Measurements from ENCODE around the gene HES6. TPM values are rescaled to one million over a fixed set of nuclear protein-coding genes. Genes with fewer than 3 reads are reported as not detected.

HES6 gene
- total RNA-seq, 1 experiment from 2014 or later: 8.4 TPM

- Histone ChIP-seq H4K20me1 (ENCODE audit: insufficient read depth) (no peaks in the 10 kb centered on the region), H3K79me2 (ENCODE audit: low read depth) (peaks cover 49% of the 10 kb centered on the region), H2AFZ (no peak overlapping the region), H3K36me3 (ENCODE audit: low read depth) (no peaks in the 10 kb centered on the region), H3K4me3 (peak overlapping the region; percentile 72; the same call in 1 of the 2 replicates), H3K4me1 (replicated peaks; ENCODE audit: insufficient read depth) (peaks cover 55% of the 10 kb centered on the region), H3K9me3 (ENCODE audit: insufficient read depth, low read depth) (no peaks in the 10 kb centered on the region), H3K27ac (peak overlapping the region; percentile 85), H3K4me2 (peak overlapping the region; percentile 84), H3K9me2 (ENCODE audit: insufficient read depth) (no peaks in the 10 kb centered on the region), H3F3A (ENCODE audit: insufficient read depth, low read depth) (peaks cover 44% of the 10 kb centered on the region), H3K27me3 (ENCODE audit: insufficient read depth, low read depth) (no peaks in the 10 kb centered on the region)
- TSS peak; percentile 33 for BruUV-seq (replicated peaks)
- CTCF ChIA-PET: interaction anchor here (1.0 kb wide), 1 partner anchor 15 kb away, joined by 3 read pairs; no protein-coding TSS in a partner anchor
- POLR2A ChIA-PET (ENCODE audit: unreplicated experiment): interaction anchor here (0.7 to 0.8 kb wide), 4 partner anchors 12 to 630 kb away, joined by 3 to 9 read pairs (median 5); no protein-coding TSS in a partner anchor
- DNase-seq: peak in 1 of 2 experiments; percentile 38
- no peak for TF ChIP-seq CTCF (conservative IDR thresholded peaks at IDR 0.05)
- TF ChIP-seq EZH2 (IDR thresholded peaks at IDR 0.05; ENCODE audit: low read depth): no peak
- intact Hi-C loops (cut with micrococcal nuclease; ENCODE audit: unreplicated experiment): loop anchor here (5.0 to 10.0 kb wide), 3 partner anchors 150 to 990 kb away; no protein-coding TSS in a partner anchor
Measured at GRCh38 chr2:238286987-238287736, 47.3 kb upstream of the HES6 start.

GRCh38 chr2:238286551-238286950 lies 46.7 kb upstream of the HES6 start:
- no peaks in the 10 kb centered on the region for H4K20me1 ChIP-seq (ENCODE audit: insufficient read depth)
- ChIA-PET POLR2A (ENCODE audit: unreplicated experiment) (interaction anchor here (0.6 to 0.7 kb wide), 2 partner anchors 145 to 580 kb away, joined by 3 to 6 read pairs; no protein-coding TSS in a partner anchor), CTCF (no interaction called here)
- H3K27me3 ChIP-seq (ENCODE audit: insufficient read depth, low read depth): no peaks in the 10 kb centered on the region
- peaks cover 44% of the 10 kb centered on the region for H3F3A ChIP-seq (ENCODE audit: insufficient read depth, low read depth)
- TF ChIP-seq CTCF (conservative IDR thresholded peaks at IDR 0.05) (no peak), EZH2 (IDR thresholded peaks at IDR 0.05; ENCODE audit: low read depth) (no peak)
- peak; percentile 58 to 65 for DNase-seq
- H3K36me3 ChIP-seq (ENCODE audit: low read depth): no peaks in the 10 kb centered on the region
- peaks cover 55% of the 10 kb centered on the region for H3K4me1 ChIP-seq (replicated peaks; ENCODE audit: insufficient read depth)
- H3K79me2 ChIP-seq (ENCODE audit: low read depth): peaks cover 49% of the 10 kb centered on the region
- H2AFZ ChIP-seq: no peak overlapping the region; the same call in 1 of the 2 replicates
- H3K9me3 ChIP-seq (ENCODE audit: insufficient read depth, low read depth): no peaks in the 10 kb centered on the region
- peak overlapping the region; percentile 84 for H3K4me2 ChIP-seq
- H3K9me2 ChIP-seq (ENCODE audit: insufficient read depth): no peaks in the 10 kb centered on the region
- H3K27ac ChIP-seq: peak overlapping the region; percentile 85
- no TSS peak for BruUV-seq (replicated peaks)
- intact Hi-C loops (cut with micrococcal nuclease; ENCODE audit: unreplicated experiment): loop anchor here (5.0 to 10.0 kb wide), 3 partner anchors 151 to 991 kb away; no protein-coding TSS in a partner anchor
- H3K4me3 ChIP-seq: peak overlapping the region; percentile 72; the same call in 1 of the 2 replicates

- Histone ChIP-seq H3K9me3 (ENCODE audit: insufficient read depth, low read depth) (no peaks in the 10 kb centered on the region), H3K9me2 (ENCODE audit: insufficient read depth) (no peaks in the 10 kb centered on the region), H3K4me2 (peak overlapping the region; percentile 84), H4K20me1 (ENCODE audit: insufficient read depth) (no peaks in the 10 kb centered on the region), H3K4me1 (replicated peaks; ENCODE audit: insufficient read depth) (peaks cover 55% of the 10 kb centered on the region), H3K27me3 (ENCODE audit: insufficient read depth, low read depth) (no peaks in the 10 kb centered on the region), H3F3A (ENCODE audit: insufficient read depth, low read depth) (peaks cover 40% of the 10 kb centered on the region), H3K27ac (peak overlapping the region; percentile 85), H3K36me3 (ENCODE audit: low read depth) (no peaks in the 10 kb centered on the region), H3K4me3 (peak overlapping the region; percentile 72; the same call in 1 of the 2 replicates), H3K79me2 (ENCODE audit: low read depth) (peaks cover 49% of the 10 kb centered on the region), H2AFZ (peak overlapping the region; percentile 7; the same call in 1 of the 2 replicates)
- TF ChIP-seq EZH2 (IDR thresholded peaks at IDR 0.05; ENCODE audit: low read depth): no peak
- no peak for TF ChIP-seq CTCF (conservative IDR thresholded peaks at IDR 0.05)
- POLR2A ChIA-PET (ENCODE audit: unreplicated experiment): interaction anchor here (0.6 kb wide), 1 partner anchor 580 kb away, joined by 3 read pairs; no protein-coding TSS in a partner anchor
- DNase-seq: no peak
- BruUV-seq (replicated peaks): no TSS peak
- intact Hi-C loops (cut with micrococcal nuclease; ENCODE audit: unreplicated experiment): loop anchor here (5.0 to 10.0 kb wide), 3 partner anchors 151 to 991 kb away; no protein-coding TSS in a partner anchor
- CTCF ChIA-PET: interaction anchor here (0.6 to 1.3 kb wide), 2 partner anchors 22 to 155 kb away, joined by 5 to 7 read pairs; no protein-coding TSS in a partner anchor
Measured at GRCh38 chr2:238286095-238286494, 46.3 kb upstream of the HES6 start.
